Uterus (tissue), 4 donors: Measurements from ENCODE around the gene HIVEP3. TPM values are rescaled to one million over a fixed set of nuclear protein-coding genes. Genes with fewer than 3 reads are reported as not detected.

Experiments
- DNase-seq, 2 donors: peaks; one replicate each; pipeline ENCODE4 v3.0.0-alpha.2; 2019 to 2020
- H3K27ac ChIP-seq, 2 donors: fragments of 200-600 bp; sonication (generic); 1 replicate in 1 of 2; 2 replicates in 1 of 2; pipeline ENCODE4 v1.5.1; 2016 to 2018
- H3K27me3 ChIP-seq, 2 donors: fragments of 200-600 bp; sonication (generic); one replicate each; pipeline ENCODE4 v1.5.1; 2018 to 2019; ENCODE audit warnings: control low read depth in 1 of 2
- H3K36me3 ChIP-seq, 2 donors: fragments of 200-600 bp; sonication (generic); one replicate each; pipeline ENCODE4 v1.5.1; 2019; ENCODE audit warnings: control low read depth in 1 of 2
- H3K4me1 ChIP-seq, 2 donors: fragments of 200-600 bp; sonication (generic); one replicate each; pipeline ENCODE4 v1.5.1; 2018 to 2019; ENCODE audit warnings: control low read depth in 1 of 2
- H3K4me3 ChIP-seq, 2 donors: fragments of 200-600 bp; sonication (generic); 1 replicate in 1 of 2; 2 replicates in 1 of 2; pipeline ENCODE4 v1.5.1; 2018 to 2019; ENCODE audit warnings: mild to moderate bottlenecking in 1 of 2
- H3K9me3 ChIP-seq, 2 donors: fragments of 200-600 bp; sonication (generic); one replicate each; pipeline ENCODE4 v1.5.1; 2019; ENCODE audit warnings: control low read depth in 1 of 2
- CTCF ChIP-seq, 4 experiments: fragments of 200-600 bp in 2 of 4; fragments of 450-650 bp in 2 of 4; sonication (generic) in 2 of 4; IDR thresholded peaks; one replicate each; pipeline ENCODE4 v1.5.1; 2016 to 2019; ENCODE audit warnings: antibody characterized with exemption in 4 of 4, mild to moderate bottlenecking in 2 of 4, moderate library complexity in 1 of 4
- POLR2A ChIP-seq, 2 donors: fragments of 450-650 bp; IDR thresholded peaks; one replicate each; pipeline ENCODE4 v1.6.1; 2016; ENCODE audit warnings: antibody characterized with exemption in 2 of 2, mild to moderate bottlenecking in 1 of 2, moderate library complexity in 1 of 2
- intact Hi-C: fragments of 100-400 bp; cut with DNase I; formaldehyde crosslinking; loops from one replicate; pipeline ENCODE4 v1.15.1; 2023; ENCODE audit warnings: low total_unique reads
- total RNA-seq, 4 donors: library from RNA; depleted of rRNA in 3 of 4; stranded (reverse); fragments of >200 nt in 3 of 4; gene quantifications; one replicate each; pipeline versions ENCODE4 v1.1.0 to v1.2.4, GENCODE V29; 2014 to 2023
- donor health status: DM: yes; HTN: yes; CAD: no.

Gene HIVEP3
- total RNA-seq, 4 donors from 2014 or later: 0.51 to 7.6 (median 2.9) TPM

GRCh38 chr1:41473738-41474362 is 444.9 kb downstream of the HIVEP3 start:
- no peak for TF ChIP-seq CTCF (IDR thresholded peaks at IDR 0.05)
- no peak for TF ChIP-seq POLR2A (IDR thresholded peaks at IDR 0.05)
- Histone ChIP-seq H3K27ac (peak overlapping the region; percentile 75 to 79), H3K36me3 (no peaks in the 10 kb centered on the region), H3K4me1 (peaks cover 19 to 26% of the 10 kb centered on the region in 2 donors), H3K4me3 (no peak overlapping the region), H3K27me3 (no peaks in the 10 kb centered on the region), H3K9me3 (no peaks in the 10 kb centered on the region)
- DNase-seq: no peak
- intact Hi-C loops: no loop called here

DNA sequence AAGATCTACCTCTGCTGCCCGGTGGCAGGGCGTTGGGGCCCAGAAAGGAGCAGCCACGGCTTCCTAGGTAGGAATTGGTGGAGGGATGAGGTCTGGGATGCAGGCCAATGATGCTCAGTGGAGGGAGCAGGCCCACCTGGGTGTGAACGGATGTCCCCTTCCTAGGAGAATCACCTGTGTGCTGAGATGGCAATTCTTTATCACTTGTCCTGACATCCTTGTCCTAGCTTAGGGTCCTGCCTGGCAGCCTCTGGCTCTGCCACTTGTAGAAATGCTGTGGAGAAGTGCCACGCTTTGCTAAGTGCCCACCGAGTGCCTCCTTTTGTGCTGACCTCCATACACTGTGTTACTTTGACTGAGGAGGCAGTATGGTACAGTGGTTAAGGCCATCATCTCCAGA is 447.1 kb downstream of the HIVEP3 start:
- intact Hi-C loops: no loop called here
- H3K27me3 ChIP-seq: no peaks in the 10 kb centered on the region
- TF ChIP-seq POLR2A (IDR thresholded peaks at IDR 0.05): no peak
- no peak for TF ChIP-seq CTCF (IDR thresholded peaks at IDR 0.05)

DNA sequence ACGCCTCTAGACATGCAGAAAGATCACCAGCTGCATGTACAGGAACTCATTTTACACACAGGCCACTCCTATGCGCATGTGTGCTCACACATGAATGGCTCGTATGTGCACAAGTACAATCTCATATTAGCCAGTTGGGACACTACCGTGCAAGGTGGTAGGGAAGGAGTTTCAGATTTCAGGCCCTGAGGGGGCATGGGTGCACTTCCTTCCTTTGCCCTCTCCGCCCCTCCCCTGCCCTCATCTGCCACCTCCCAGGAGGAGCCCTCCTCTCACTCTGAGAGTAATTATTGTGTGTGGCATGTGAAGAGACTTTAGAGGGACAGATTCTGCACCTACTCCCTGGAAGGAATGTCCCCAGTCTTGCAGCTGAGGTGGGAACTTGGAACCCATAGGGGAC is 449.0 kb downstream of the HIVEP3 start:
- no peaks in the 10 kb centered on the region for H3K36me3 ChIP-seq
- no peak overlapping the region for H3K27ac ChIP-seq
- no peak for TF ChIP-seq POLR2A (IDR thresholded peaks at IDR 0.05)
- no peak for TF ChIP-seq CTCF (IDR thresholded peaks at IDR 0.05)
- DNase-seq: no peak
- H3K27me3 ChIP-seq: no peaks in the 10 kb centered on the region
- H3K4me1 ChIP-seq: peaks cover 7 to 16% of the 10 kb centered on the region in 2 donors
- intact Hi-C loops: no loop called here
- no peaks in the 10 kb centered on the region for H3K9me3 ChIP-seq
- no peak overlapping the region for H3K4me3 ChIP-seq

More for the DNA sequence above, 447.1 kb downstream of the HIVEP3 start:
- Histone ChIP-seq H3K27ac (no peak overlapping the region), H3K4me3 (no peak overlapping the region), H3K4me1 (peaks cover 12 to 19% of the 10 kb centered on the region in 2 donors), H3K9me3 (no peaks in the 10 kb centered on the region), H3K36me3 (no peaks in the 10 kb centered on the region)
- no peak for DNase-seq

GRCh38 chr1:41468122-41468762 is 450.5 kb downstream of the HIVEP3 start:
- DNase-seq: no peak
- no peaks in the 10 kb centered on the region for H3K9me3 ChIP-seq
- no peak overlapping the region for H3K27ac ChIP-seq
- TF ChIP-seq POLR2A (IDR thresholded peaks at IDR 0.05) (no peak), CTCF (IDR thresholded peaks at IDR 0.05) (no peak)
- no peaks in the 10 kb centered on the region for H3K27me3 ChIP-seq
- H3K4me1 ChIP-seq: peaks cover 0 to 2% of the 10 kb centered on the region in 2 donors
- no peak overlapping the region for H3K4me3 ChIP-seq
- intact Hi-C loops: no loop called here
- no peaks in the 10 kb centered on the region for H3K36me3 ChIP-seq

DNA sequence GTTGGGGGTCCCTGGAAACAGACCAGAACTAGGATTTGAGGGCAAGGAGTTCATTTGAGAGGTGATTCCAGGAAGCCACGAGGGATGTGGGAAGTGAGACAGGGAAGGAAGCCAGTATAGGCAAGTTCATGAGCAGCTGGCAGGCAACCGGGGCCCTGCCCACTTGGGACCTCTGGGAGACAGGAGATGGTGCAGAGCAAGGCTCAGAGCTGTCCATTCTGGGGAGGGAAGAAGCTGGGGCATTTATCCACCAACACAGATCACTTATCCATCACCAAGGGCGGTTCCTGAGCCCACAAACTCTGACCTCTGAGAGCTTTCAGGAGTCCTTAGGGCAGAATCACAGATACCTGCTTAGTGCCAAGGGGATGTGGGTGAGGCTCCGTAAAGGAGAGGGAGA is 451.0 kb downstream of the HIVEP3 start:
- Histone ChIP-seq H3K9me3 (no peaks in the 10 kb centered on the region), H3K27me3 (no peaks in the 10 kb centered on the region), H3K4me3 (no peak overlapping the region), H3K4me1 (no peaks in the 10 kb centered on the region), H3K27ac (no peak overlapping the region), H3K36me3 (no peaks in the 10 kb centered on the region)
- intact Hi-C loops: no loop called here
- TF ChIP-seq CTCF (IDR thresholded peaks at IDR 0.05) (no peak), POLR2A (IDR thresholded peaks at IDR 0.05) (no peak)
- no peak for DNase-seq
